ENCODE results near the gene WDR37. TPM values are rescaled to one million over a fixed set of nuclear protein-coding genes. Genes with fewer than 3 reads are reported as not detected.

WDR37 gene, protein sequence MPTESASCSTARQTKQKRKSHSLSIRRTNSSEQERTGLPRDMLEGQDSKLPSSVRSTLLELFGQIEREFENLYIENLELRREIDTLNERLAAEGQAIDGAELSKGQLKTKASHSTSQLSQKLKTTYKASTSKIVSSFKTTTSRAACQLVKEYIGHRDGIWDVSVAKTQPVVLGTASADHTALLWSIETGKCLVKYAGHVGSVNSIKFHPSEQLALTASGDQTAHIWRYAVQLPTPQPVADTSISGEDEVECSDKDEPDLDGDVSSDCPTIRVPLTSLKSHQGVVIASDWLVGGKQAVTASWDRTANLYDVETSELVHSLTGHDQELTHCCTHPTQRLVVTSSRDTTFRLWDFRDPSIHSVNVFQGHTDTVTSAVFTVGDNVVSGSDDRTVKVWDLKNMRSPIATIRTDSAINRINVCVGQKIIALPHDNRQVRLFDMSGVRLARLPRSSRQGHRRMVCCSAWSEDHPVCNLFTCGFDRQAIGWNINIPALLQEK
- total RNA-seq: 34.4 TPM

DNA sequence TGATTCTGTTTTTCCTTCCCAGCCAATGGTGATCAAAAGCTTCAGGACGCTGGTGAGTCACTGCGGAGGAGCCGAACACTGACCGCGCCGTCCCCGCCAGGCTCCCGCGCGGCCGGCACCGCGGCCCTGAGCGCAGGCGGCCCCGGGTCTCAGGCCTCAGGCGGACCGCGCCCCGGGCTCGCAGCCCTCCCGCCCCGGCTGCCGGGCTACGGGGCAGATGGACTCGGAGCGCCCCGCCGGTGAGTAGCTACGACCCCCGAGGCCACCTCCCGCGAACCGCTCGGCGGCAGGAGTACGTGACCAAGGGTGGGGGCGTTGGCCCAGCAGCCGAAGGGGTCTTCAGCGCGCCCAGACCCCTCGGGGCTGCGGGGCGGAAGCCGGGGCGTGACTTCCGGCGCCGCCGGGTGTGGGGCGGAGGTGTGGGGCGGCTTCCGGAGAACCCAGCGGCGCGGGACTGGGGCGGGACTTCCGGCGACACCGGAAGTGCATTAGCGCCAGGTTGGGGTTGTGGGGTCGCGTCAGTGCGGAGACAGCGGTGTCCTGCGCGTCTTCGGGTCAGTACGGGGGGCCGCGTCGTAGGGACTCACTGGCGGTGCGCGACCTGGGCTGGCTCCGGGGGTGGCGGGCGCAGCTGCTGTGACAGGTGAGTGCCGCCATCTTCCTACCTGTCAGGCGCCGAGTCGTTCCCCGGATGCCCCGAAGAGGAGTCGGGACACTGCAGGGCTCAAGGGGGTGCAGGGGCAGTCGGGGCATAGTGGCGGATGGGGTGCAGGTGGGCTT lies at the start of gene WDR37:
TSS of gene WDR37 (plus strand) at position 60 of the 780 bp plus-strand sequence. CDS start 15,771 bp downstream, outside the sequence.

GRCh38 chr10:1025683-1026082 lies 30.5 kb upstream of the WDR37 start, which contains the start of gene IDI2:
TSS of gene IDI2 (minus strand) at chr10:1025859. CDS start at chr10:1024723, 1,136 bp downstream.

DNA sequence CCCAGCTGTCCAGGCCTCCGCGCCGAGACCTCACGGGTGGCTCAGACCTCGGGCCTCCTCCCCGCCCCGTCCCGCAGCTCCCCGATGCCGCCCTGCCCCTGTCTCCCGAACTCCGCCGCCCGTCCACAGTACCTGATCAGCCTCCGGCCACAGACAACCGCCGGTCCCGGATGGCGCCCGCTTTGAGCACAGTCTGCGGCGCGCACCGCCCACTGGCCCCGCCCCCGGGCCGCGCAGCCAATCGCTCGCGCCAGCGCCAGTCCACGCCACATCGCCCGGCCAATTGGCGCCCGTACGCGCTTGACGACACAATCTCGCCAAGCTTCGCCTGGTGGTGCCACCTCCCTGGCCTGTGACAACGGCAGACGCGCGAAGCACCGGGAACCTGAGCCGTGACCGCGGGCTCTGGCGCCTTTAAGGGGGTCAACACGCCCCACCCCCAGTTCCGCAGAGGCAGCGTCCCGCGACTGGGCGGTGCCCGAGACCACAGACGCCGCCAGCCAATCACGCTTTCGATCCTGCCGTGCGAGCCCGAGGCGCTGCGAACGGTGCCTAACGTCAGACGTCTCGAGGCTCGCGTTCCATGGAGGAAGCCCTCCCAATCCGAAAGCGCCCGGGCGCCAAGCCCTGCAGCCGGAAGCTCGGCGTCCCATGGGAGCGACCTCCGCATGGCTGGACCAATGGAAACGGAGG lies 7.3 kb upstream of the WDR37 start, which contains the start of gene IDI1:
TSS of gene IDI1 (minus strand) at position 388 of the 693 bp plus-strand sequence. CDS start at position 272, 116 bp downstream.

Other genes starting within 250 kb of the WDR37 start
- 57.9 TPM for gene LARP4B, start 124.7 kb upstream of the WDR37 start, total RNA-seq
- 31.9 TPM for gene GTPBP4, start 68.0 kb upstream of the WDR37 start, total RNA-seq
- gene IDI2, start 30.5 kb upstream of the WDR37 start, total RNA-seq: not detected
- 136 TPM for gene IDI1, start 7.3 kb upstream of the WDR37 start, total RNA-seq